Limb (tissue), 2 donors: ENCODE results near the gene PCDHGC4.

ENCODE experiments used
- DNase-seq, 2 donors: peaks; one replicate each; pipeline ENCODE4 v3.0.0-alpha.2; 2016; ENCODE audit errors: extremely low spot score in 2 of 2

PCDHGC4 gene

DNA sequence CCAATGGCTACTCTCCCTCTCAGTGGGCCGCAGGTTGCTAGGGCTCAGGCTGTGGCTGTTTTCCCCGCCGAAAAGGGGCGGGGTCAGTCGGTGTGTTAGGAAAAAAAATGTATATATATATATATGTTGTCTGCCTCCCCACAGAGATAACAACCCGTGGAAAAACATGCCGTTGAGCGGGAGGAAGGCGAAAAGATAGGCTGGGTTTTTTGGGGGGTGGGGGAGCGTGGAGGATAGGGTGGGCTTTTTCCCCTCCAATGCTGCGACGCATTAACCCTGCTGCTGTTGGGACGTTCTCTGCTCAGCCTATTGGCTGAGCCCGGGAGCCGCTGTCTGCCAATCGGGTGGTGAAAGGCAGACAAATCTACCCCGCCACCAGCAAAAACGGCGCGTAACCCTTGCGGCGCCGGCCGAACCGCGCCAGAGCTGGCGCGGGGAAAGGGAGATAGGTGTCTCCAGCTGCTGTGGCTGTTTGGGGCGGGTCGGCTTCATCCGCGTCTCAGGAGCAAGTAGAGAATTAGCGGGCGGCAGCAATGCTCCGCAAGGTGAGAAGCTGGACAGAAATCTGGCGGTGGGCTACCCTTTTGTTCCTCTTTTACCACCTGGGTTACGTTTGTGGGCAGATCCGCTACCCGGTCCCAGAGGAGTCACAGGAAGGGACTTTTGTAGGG lies at the start of gene PCDHGC4:
Gene PCDHGC4 (plus strand): TSS at position 390 of the 671 bp plus-strand sequence. CDS start 144 bp downstream, at position 534.
- DNase-seq = peak; percentile 62 to 79

DNA sequence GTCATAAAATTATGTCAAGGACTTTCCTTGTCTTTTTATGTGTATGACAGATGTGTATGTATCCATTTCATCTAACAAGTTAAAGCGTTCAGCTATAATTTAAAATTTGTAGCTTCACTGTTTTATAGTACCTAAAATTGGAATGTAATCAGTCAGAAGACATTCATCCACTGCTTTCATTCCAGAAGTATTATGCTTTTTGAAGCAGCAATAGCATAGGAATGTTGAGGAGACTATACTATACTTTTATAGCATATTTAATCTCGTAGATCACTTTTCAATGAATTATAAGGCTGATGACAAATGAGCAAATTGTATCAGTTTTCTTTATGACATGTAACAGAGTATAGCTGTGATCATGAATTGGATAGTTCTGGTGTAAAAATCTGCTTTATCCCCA lies 47.6 kb upstream of the PCDHGC4 start:
- no peak for DNase-seq

DNA sequence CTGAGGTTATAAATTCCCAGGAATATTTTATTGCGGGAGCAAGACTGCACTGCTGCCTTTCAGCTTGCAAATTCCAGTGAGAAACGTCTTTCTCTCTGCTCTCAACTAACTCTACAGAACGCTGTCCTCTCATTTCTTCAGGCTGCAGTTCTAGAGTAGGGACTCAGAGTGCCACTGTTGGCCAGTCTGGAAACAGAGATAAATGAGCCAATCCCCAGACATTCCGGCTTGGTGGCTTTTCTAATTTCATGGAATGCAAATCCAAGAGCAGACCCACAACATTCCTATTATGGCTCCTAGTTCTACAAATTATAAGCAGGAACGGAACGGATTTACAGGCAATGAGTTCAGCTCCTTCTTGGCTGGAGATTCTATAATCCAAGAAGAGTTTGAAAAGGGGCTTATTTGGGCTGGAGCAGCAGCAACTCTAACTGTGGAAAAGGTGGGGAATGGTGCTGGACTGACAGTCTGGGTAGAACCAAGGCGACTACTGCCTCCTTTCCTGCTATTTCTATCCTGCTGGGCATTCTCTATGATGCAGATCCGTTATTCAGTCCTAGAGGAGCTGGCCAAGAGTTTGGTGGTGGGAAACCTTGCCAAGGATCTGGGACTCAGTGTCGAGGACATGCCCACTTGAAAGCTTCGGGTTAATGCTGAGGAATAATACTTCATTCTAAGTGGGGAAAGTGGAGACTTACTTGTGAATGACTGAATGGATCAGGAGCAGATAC lies 45.3 kb upstream of the PCDHGC4 start:
- DNase-seq = no peak

DNA sequence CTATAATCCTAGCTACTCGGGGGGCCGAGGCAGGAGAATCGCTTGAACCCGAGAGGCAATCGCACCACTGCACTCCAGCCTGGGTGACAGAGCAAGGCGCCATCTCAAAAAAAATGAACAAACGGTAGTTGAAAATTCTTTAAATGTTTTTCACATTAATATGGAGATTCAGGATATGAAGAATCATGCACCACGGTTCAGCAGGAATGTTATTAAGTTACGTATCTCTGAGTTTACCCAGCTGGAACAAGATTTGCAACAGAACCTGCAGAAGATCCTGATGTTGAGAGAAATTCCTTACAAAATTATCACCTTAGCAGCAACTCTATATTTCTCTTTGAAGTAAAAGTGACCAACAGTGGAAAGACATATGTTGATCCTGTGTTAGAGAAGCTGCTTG lies 44.5 kb upstream of the PCDHGC4 start:
- no peak for DNase-seq

DNA sequence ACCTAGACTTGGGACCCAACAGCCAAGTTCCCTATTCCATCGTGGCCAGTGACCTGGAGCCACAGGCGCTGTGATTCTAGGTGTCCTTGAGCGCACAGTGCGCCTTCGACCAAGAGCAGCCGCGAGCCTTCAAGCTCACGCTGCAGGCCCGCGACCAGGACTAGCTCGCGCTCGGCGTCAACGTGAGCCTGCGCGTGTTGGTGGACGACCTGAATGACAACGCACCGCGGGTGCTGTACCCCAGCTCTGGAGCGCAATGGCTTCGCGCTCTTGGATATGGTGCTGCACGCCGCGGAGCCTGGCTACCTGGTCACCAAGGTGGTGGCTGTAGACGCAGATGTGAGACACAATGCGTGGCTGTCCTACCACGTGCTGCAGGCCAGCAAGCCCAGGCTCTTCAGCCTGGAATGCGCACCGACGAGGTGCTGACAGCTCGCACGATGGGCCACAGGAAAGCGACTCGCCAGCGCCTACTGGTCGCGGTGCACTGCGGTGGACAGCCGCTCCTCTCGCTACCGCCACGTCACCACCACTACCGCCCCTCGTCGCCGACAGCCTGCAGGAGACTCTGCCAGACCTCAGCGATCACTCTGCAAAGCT lies 43.2 kb upstream of the PCDHGC4 start:
- no peak for DNase-seq

DNA sequence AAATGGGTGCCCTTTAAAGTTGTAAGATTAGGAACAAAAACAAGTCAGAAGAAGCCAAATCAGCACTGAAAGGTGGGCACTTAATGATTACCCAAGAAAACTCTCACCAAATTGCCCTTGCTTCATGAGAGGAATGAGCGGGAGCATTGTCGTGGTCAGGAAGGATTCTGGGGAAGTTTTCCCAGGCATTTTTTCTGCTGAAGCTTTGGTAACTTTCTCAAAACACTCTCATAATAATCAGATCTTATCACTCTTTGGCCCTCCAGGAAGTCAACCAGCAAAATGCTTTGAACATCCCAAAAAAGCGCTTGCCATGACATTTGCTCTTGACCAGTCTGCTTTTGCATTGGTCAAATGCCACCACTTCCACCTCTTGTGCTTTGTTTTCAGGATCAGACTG lies 19.5 kb upstream of the PCDHGC4 start:
- no peak for DNase-seq

DNA sequence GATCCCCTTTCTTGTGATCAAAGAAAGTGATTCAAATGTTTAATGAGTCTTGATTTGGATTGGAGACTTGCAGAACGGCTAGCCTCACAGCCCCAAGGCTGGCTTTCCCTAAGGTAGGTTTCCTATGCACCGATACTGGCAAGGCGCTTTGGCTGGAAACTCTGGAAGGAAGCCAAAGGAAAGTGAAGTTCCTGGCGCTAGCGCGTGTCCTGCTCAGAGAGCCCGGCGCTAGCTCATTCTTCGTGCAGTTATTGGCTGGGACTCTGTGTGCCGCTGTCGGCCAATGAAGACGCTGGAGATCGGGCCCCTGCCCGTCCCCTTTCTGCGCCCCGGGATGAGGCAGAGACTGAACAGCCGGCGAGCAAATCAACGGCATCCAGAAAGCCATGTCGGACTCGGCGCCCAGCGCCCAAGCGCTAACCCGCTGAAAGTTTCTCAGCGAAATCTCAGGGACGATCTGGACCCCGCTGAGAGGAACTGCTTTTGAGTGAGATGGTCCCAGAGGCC lies 9.2 kb upstream of the PCDHGC4 start, which contains the start of gene PCDHGC3:
Gene PCDHGC3 (plus strand): TSS at position 342 of the 507 bp plus-strand sequence. CDS start 151 bp downstream, at position 493.
- DNase-seq = peak; percentile 91 to 96

DNA sequence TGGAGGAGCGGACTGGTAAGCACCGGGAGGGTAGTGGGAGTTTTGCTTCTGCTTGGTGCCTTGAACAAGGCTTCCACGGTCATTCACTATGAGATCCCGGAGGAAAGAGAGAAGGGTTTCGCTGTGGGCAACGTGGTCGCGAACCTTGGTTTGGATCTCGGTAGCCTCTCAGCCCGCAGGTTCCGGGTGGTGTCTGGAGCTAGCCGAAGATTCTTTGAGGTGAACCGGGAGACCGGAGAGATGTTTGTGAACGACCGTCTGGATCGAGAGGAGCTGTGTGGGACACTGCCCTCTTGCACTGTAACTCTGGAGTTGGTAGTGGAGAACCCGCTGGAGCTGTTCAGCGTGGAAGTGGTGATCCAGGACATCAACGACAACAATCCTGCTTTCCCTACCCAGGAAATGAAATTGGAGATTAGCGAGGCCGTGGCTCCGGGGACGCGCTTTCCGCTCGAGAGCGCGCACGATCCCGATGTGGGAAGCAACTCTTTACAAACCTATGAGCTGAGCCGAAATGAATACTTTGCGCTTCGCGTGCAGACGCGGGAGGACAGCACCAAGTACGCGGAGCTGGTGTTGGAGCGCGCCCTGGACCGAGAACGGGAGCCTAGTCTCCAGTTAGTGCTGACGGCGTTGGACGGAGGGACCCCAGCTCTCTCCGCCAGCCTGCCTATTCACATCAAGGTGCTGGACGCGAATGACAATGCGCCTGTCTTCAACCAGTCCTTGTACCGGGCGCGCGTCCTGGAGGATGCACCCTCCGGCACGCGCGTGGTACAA lies 8.5 kb upstream of the PCDHGC4 start:
- DNase-seq = peak; percentile 70 to 88

DNA sequence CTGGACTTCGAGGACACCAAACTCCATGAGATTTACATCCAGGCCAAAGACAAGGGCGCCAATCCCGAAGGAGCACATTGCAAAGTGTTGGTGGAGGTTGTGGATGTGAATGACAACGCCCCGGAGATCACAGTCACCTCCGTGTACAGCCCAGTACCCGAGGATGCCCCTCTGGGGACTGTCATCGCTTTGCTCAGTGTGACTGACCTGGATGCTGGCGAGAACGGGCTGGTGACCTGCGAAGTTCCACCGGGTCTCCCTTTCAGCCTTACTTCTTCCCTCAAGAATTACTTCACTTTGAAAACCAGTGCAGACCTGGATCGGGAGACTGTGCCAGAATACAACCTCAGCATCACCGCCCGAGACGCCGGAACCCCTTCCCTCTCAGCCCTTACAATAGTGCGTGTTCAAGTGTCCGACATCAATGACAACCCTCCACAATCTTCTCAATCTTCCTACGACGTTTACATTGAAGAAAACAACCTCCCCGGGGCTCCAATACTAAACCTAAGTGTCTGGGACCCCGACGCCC lies 7.7 kb upstream of the PCDHGC4 start:
- no peak for DNase-seq

DNA sequence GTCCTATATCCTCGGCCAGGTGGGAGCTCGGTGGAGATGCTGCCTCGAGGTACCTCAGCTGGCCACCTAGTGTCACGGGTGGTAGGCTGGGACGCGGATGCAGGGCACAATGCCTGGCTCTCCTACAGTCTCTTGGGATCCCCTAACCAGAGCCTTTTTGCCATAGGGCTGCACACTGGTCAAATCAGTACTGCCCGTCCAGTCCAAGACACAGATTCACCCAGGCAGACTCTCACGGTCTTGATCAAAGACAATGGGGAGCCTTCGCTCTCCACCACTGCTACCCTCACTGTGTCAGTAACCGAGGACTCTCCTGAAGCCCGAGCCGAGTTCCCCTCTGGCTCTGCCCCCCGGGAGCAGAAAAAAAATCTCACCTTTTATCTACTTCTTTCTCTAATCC lies 7.0 kb upstream of the PCDHGC4 start:
- DNase-seq = no peak

DNA sequence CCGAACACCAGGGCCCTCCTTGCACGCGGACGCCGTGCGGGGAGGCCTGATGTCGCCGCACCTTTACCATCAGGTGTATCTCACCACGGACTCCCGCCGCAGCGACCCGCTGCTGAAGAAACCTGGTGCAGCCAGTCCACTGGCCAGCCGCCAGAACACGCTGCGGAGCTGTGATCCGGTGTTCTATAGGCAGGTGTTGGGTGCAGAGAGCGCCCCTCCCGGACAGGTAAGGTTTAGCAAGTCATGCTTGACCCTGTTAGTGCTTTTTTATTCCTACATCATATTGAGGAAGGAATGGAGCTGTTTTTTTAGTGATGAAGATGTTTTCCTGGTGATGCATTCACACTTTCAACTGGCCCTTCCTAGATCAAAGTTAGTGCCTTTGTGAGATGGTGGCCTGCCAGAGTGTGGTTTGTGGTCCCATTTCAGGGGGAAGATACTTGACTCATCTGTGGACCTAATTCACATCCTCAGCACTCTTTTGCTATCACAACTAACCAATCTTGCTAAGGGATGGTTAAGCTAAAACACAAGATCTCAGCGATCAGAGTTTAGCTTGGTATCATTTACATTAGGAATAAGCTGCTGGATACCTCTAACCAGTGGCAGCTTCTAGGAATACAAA lies 6.4 kb upstream of the PCDHGC4 start:
- no peak for DNase-seq

DNA sequence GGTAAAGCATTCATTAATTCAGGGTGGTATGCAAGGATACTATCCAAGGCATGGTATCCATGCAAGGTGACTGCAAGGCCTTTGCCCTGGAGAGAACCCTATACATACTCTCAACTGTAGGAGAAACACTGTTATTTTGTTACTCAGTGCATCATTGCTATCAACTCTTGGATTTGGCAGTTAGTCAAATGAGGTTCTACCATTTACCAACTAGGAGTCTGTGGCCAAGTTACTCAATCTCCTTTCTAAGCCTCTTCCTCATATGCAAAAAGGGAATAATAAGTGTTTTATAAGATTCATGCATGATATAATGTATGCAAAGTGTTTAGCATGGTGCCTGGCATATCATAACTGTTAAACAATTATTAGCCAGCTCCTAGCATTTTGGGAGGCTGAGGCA lies 5.1 kb upstream of the PCDHGC4 start:
- no peak for DNase-seq

DNA sequence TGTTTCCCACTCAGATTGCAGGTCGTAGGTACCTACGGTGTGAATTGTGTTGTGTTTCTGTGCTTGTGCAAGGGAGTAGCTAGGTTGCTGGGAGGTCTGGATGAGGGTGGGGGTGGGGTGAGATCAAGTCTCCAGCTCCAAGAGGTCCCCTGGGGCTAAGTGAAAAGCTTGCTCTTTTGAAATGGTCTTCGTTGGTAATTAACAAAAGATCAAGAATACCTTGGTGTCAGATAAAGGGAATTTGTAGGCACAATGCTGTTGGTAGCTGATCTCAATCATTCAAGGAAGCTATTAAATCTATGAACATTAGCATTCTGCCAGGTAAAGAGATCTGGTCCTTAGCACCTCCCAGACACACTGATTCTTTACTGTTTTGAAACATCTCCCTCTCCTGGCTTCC lies 928 bp upstream of the PCDHGC4 start:
- no peak for DNase-seq

DNA sequence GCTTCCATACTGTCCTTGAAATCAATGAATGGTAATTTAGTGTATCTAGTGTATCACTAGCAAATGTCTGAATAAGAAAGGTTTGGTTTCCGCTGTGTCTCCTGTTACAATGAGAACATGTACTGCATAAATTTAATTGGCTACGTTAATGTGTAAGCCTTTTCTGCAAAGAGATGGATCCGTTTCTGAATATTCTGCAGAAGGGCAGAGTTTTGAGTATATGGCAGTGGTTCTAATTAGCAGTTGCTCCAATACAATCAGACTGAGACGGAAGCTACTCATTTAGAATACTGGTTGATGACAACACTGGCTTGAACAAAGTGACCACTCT lies 555 bp upstream of the PCDHGC4 start:
- DNase-seq = no peak

DNA sequence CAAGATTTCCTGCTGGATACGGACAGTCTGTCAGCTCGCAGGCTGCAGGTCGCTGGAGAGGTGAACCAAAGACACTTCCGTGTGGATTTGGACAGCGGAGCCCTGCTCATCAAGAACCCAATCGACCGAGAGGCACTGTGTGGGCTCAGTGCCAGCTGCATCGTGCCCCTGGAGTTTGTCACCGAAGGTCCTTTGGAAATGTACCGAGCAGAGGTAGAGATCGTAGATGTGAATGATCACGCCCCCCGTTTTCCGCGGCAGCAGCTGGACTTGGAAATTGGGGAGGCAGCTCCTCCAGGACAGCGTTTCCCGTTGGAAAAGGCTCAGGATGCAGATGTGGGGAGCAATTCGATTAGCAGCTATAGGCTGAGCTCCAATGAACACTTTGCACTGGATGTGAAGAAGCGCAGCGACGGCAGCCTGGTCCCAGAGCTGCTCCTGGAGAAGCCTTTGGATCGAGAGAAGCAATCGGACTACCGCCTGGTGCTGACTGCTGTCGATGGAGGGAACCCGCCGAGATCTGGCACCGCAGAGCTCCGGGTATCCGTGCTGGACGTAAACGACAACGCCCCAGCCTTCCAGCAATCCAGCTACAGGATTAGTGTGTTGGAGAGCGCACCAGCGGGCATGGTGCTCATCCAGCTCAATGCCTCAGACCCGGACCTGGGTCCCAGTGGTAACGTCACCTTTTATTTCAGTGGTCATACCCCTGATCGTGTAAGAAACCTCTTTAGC lies 658 bp downstream of the PCDHGC4 start:
- DNase-seq = no peak

DNA sequence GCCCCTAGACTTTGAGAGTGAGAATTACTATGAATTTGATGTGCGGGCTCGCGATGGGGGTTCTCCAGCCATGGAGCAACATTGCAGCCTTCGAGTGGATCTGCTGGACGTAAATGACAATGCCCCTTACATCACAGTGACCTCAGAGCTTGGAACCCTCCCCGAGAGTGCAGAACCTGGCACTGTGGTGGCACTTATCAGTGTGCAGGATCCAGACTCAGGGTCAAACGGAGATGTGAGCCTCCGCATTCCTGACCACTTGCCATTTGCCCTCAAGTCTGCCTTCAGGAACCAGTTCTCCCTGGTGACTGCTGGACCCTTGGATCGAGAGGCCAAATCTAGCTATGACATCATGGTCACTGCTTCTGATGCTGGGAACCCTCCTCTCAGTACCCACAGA lies 1.3 kb downstream of the PCDHGC4 start:
- no peak for DNase-seq

DNA sequence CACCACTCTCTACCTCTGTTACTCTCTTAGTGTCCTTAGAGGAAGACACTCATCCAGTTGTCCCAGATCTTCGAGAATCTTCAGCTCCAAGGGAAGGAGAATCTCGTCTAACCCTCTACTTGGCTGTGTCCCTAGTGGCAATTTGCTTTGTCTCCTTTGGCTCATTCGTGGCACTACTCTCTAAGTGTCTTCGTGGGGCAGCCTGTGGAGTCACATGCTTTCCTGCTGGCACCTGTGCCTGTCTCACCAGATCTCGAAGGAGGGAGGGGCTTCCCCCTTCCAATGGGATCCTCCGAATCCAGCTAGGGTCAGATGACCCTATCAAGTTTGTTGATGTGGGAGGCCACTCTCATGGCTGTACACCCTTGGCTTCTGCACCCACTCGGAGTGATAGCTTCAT lies 2.3 kb downstream of the PCDHGC4 start:
- no peak for DNase-seq

DNA sequence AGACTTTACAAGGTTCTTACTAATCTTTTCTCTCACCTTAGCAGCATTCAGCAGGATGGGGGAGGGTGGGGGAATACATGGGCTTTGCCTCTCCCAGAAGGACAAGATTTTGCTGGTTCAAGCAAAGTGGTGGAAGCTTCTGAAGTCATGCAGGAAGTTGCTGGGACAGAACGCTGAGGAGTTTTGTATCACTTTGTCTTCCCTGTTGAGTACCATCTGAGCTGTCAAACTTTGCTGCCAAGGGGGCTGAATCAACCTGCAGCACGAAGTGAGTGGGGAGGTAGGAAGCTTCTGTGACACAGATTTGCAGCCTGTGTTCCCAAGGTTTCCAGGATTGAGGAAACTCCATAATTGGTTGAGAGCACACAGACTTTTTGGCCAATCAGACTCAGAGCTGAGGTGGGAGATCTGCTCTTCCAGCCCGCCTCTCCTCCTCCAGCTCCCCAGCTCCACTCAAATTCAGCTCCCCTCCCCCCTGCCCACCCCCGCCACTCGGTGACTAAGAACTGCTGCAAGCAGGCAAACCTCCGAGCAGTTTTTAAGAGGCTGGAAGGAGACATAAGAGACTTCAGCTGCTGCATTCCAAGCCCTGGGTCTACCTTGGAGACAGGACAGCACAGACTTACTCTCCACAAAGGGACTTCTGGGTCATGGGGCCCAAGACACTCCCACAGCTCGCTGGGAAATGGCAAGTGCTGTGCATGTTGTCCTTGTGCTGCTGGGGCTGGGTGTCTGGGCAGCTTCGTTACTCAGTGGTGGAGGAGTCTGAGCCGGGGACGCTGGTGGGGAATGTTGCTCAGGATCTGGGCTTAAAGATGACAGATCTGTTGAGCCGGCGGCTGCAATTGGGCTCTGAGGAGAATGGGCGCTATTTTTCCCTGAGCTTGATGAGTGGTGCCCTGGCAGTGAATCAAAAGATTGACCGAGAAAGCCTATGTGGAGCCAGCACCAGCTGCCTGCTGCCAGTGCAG lies 4.0 kb downstream of the PCDHGC4 start, which contains the start of gene PCDHGC5:
Gene PCDHGC5 (plus strand): TSS at position 491 of the 971 bp plus-strand sequence. CDS start 160 bp downstream, at position 651.
- DNase-seq = no peak

DNA sequence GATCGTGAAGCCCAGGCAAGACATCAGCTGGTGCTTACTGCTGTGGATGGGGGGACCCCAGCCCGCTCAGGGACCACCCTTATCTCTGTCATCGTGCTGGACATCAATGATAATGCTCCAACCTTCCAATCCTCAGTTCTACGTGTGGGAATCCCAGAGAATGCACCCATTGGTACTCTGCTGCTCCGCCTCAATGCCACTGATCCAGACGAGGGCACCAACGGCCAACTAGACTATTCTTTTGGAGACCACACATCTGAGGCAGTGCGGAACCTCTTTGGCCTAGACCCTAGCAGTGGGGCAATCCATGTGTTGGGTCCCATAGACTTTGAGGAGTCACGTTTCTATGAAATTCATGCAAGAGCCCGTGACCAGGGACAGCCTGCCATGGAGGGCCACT lies 5.0 kb downstream of the PCDHGC4 start:
- no peak for DNase-seq
